Ammon's horn (tissue), 1 donor: Measurements from ENCODE around the gene CYP24A1.

Experiments
- DNase-seq: peaks from one replicate; pipeline ENCODE4 v3.0.0-alpha.2; 2016; ENCODE audit warnings: low spot score

The CYP24A1 gene

DNA sequence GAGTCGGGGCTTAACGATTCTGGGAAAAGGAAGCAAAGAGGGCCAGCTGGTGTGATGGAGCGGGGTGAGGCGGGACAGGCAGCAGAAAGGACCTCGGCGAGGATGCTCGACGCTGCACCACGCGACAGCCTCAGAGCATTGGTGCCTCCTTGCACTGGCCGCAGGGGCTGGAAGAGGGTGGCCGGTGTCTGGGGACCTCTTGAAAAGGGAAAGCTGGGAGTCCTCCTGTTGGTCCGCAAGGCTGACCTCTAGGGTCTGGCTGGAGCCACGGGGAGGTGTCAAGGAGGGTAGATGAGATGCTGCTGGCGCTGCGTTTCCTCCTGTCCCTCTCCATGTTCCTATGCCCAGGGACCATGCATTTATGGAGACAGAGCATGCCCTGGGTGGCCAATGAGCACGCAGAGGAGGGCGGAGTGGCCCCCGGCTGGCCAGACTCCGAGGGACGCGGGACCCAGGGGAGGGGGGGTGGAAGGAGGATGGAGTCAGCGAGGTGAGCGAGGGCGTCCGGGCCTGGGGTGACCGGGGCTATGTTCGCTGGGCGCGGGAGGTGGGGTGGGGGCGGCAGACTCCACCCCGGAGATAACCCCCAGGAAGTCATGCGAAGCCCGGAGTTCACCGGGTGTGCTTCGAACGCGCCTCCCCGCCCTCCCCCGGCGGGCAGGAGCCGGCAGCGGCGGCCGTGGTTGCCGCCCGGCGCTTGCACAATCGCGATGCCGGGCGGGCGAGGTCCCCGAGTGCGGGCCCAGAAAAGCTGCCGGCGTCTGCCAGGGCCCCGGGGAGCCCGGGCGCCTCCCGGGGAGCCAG lies at the start of gene CYP24A1:
TSS of gene CYP24A1 (minus strand) at position 334 of the 804 bp plus-strand sequence. CDS start 407 bp downstream, outside the sequence.
- DNase-seq = no peak

DNA sequence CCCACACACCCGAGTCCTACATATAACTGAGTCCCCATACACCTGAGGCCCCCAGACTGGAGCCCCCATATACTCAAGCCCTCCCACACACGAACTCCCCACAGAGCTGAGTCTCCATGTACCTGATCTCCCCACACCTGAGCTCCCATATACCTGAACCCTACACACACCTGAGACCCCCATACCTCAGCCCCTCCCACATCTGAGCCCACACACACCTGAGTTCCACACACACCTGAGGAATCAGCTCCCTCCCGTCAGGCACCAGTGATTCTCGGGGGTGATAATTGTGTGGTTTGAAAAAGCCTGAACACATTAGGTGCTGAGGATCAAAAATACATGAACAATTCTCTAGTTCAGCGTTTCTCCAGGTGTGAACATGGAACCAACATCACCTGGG lies 49.5 kb upstream of the CYP24A1 start:
- no peak for DNase-seq

DNA sequence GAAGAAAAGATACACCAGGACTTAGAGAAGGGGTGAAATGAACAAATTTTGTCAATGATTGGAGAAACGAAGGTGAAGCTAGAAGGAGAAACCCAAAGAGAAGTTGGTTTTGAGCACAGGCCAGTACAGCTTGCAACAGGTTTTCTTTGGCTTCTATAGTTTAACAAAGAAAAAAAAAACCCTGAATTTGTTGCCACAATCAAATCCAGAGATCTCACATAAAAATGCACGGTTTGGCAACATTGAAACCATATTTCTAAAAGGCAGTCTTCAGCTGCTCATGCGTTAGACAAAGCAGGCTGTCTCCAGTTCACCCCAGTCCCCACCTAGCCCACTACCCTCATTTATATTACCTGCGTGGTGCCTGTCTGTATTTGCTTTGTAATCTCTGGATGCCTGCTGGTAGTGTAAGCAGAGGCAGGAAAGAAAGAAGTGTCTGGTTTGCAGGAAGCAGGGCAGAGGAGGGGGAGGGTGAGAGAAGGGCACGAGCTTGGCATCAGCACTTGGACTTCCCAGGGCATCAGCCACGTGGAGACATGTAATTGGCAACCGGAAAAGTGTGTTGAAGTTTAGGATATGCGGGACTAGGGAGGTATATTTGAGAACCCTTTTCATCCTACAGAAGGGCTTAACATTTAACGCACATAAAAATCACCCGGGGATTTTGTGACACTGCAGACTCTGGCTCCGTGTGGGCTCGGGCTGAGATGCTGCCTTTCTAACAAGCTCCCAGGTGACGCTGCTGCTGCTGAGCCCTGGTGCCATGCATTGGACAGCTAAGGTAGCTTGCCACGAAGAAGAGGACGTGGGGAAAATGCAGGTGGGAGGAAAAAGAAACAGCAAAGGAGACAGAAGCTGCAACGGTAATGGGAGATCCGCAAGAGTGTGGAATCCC lies 48.5 kb upstream of the CYP24A1 start:
- DNase-seq = no peak

DNA sequence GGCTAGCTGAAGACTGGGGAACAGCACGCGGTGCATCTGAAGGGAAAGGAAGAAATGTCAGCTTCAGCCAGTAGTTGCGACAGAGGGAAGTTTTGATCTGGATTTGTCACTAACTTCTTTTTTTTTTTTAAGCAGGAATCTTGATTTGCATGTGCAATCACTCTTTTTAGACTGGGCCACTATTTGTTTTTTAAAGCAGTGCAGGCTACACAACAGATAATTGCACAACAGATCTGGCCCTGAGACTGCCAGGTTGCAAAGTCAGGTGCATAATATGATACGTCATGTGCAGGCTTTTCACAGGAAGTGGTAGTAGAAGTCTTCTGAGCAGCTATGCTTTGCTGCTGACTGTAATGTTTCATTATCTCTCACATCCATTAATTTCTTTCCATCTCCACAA lies 47.6 kb upstream of the CYP24A1 start:
- no peak for DNase-seq

DNA sequence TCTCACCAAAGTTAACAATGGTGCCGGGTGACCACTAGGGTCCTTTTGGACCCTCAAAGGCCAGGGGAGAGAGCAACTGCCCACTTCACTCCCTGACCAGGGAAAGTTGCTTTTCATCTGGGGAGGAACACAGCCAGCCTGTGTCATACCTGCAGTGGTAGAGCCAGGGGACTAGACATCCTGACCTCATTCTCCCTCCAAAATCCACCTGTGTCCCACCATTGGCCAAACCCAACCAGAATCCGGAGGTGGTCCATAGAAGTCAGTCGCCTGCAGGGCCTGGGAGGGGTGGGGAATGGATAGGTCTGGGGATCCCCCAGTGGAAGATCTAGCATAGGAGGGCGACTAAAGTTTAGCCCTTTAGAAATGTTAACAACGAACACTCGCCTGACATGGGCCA lies 46.9 kb upstream of the CYP24A1 start:
- DNase-seq = no peak

DNA sequence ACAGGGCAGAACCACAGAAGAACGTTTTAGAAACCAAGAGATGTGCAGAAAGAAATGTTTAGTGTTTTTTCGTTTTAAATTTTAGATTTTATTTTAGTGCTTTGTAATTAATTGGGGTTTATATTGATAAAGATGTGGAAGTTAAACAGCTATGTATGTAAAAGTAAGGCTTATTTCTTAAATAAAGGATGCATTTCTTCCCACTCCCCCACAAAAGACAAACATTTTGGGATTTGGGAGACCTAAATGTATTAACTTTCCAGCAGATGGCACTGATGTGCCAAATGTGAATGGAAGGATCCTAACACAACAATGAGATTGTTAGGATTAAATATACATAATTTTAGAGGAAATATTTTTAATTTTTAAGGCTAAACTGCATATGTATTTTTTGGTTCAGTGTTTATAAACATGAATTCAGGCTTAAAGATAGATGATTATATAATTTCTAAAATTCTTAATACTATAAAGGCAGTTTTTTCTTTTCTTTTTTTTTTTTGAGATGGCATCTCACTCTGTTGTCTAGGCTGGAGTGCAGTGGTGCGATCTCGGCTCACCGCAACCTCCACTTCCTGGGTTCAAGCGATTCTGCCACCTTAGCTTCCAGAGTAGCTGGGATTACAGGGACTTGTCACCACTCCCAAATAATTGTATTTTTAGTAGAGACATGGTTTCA lies 46.1 kb upstream of the CYP24A1 start:
- peak; percentile 48 for DNase-seq

DNA sequence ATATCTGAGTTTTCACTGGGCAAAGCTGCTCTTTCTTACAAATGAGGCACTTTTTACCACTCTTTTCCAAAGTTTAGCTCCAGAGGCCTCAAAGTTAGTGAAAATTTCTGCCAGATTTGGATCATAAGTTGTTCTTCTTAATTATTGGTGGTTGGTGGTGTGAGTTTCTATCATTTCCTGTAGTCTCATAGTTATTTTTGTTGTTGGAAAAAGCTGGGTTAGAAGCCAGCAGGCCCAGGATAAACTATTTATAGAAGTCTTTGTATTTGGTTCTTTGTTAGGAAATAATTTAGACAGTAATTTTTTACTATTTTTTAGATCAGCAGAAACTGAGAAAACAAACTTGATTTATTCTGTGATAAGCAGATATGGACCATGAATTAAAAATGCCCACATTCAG lies 44.7 kb upstream of the CYP24A1 start:
- DNase-seq = no peak

DNA sequence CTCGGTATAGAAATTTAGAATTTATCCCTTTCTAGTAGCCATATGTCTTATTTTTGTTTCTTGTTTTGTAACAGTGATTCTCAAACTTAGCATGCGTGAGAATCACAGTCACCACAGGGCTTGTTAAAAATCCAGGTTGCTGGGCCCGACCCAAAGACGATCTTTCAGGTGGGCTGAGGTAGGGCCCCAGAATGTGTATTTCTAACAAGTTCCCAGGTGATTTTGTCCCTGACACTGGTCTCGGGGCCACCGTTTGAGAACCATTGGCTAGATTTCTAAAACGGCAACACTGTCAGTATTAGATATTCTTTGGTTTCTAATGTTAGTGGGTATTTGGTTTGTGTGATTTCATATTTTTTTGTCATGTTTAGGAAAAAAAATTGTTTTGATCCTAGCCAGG lies 44.0 kb upstream of the CYP24A1 start:
- DNase-seq = no peak

DNA sequence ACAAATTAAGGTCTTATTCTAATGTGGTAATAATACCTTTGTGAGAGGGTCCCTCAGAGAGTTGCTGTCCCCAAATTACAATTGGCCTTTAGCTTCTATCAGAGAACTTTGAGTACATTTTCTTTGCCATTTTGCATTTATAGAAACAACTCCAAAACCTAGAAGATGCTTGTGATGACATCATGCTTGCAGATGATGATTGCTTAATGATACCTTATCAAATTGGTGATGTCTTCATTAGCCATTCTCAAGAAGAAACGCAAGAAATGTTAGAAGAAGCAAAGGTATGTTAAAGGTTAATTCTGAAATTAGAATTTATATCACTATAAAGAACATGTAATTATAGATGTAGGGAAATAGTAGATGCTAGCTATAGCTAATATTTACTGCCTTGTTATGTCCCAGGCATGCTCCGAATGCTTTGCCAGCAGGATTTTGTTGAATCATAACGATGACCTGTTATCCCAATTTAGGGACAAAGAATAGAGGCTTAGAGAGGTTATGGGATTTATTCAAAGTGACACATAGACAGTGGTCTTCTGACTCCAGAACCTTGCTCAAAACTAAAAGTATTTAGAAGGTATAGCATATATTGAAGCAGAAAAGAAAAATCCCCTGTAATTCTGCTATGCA lies 41.5 kb upstream of the CYP24A1 start:
- DNase-seq = no peak

DNA sequence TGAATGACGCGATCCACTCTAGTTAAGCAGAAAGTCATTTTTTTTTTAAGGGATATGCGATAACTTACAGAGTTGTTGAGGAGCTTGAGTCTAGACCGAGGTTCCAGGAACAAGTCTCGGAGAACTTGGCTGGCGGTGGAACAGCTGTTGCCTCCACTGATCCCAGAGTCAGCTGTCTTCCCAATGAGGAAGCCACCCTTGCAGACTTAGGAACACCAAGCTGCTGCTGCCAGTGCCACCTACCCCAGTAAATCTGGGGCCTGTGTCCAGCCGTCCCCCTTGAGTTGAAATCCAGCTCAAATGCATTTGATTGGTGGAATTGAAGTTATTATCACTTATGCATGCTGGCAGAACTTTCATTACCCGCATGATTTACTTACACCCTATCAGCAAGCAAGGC lies 40.8 kb upstream of the CYP24A1 start:
- DNase-seq = no peak

DNA sequence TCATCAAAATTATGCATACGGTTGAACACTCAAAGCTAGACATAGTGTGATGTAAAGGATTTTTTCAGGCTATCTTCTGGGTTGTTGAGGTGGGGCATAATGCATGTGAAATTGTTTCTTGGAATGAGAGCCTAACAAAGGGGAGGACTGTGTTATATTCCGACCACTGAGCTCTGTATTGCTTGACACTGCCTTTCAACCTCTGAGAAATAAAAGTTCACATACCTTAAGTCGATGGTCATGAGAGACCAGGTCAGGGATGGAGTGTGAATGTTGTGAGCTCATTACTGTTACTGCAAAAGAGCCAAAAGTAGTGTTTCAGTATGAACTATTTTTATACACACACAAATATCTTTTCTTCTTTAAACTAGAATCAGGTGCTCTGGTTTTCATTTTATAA lies 39.1 kb upstream of the CYP24A1 start:
- DNase-seq = no peak

DNA sequence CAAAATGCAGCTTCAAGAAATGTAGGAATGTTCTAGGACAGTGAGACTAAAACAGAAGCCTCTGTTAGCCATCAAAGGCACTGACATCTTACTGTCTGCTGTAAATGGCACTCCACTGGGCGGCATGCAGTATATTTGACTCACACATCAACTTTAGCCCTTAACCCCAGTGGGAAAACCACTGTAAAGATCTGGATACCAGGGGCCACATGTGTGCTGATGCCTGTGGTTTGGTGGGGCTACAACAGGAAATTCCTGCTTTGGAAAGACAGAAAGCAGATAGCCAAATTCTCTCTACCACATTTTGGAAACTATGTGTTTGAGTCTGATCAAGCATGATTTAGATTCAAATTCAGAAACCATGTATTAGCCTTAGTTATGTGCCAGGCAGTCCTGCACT lies 38.4 kb upstream of the CYP24A1 start:
- no peak for DNase-seq

DNA sequence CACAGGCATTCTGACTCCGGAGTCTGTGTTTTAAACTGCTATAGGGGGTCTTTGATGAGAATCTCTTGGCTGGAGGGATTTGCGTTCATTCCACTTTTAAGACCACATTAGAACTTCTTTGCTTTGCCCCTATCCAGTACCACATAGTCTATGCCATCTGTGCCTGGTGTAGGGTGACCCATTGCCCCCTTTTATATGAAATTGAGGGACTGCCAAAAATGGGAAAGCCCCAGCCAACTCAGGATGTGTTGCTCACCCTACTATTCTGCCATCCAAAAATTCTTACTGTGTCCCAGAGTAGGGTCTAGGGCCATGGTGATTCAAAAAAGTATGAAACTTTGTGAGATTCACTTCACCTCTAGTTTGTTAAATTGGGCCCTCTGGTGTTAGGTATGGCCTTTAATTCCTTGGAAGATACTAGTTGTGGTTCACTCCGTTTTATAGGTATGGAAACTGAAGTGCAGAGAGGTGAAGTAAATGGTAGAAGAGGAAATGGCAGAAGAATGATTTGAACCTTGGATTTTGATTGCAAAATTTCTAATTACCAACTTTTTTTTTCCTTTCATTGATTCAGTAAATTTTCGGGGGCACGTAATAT lies 35.5 kb upstream of the CYP24A1 start:
- DNase-seq = no peak

DNA sequence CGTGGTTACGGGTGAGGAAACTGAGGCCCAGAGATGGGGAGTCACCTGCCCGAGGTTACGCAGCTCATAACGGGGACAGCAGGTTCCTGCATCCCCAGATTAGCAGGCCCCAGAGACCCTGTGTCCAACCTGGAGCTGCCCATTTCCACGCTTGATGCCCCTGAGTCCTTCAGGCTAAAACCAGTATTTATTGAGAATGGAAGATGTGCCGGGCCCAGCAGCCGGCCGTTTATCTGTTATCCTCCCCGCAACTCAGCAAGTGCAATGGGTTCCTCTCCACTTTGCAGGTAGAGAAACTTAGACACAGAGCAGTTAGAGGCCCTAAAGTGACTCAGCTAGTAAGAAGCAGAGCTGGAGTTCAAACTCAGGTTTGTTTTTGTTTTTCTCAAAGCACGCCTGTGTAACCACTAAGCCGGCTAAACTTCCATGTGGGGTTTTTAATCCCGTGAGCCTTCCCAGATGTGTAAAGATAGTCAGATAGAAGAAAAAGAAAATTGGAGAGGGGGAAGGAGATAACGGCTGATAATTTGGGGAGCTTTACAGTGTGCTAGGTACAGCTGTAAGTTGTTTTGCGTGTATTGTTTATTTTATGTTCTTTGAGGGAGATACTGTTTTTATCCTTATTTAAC lies 34.9 kb upstream of the CYP24A1 start:
- peak; percentile 49 for DNase-seq

DNA sequence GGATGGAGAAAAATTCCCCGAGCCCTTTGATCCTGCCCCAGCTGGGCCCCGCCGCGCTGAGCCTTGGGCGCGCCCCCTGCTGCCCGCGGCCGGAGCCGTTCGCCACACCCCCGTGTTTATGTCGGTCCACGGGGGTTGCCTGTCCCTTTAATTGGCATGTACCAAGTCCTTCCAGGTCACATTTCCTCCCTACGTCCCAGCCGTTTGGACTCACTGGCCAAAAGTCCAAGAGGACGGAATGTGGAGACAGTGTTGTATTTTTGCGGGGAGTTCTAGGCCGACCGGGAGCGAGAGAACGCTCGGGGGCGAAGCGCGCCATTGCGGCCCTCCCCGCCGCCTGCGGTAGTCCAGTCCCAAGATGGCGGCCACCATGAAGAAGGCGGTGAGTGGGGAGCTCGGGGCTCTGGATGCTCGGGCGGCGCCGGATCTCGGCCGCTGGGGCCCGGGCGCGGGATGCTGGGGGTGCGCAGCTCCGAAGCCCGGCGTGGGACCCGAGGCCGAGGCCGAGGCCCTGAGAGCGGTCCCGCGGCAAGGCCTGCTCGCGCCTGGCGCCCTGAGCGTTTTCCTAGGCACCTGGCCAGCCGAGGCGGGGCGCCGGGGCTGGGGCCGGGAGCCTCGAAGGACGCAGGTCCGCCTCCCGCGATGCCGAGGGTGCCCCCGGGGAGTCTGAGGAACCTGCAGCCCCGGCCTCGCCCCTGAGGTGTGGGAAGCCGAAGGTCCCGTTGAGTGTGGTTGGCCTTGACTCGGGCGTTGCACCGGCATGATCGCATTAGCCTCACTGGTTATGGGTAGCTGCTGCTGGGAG lies 34.2 kb upstream of the CYP24A1 start, which contains the start of gene PFDN4:
TSS of gene PFDN4 (plus strand) at position 345 of the 805 bp plus-strand sequence. CDS start at position 359, 14 bp downstream.
- peak; percentile 86 for DNase-seq

DNA sequence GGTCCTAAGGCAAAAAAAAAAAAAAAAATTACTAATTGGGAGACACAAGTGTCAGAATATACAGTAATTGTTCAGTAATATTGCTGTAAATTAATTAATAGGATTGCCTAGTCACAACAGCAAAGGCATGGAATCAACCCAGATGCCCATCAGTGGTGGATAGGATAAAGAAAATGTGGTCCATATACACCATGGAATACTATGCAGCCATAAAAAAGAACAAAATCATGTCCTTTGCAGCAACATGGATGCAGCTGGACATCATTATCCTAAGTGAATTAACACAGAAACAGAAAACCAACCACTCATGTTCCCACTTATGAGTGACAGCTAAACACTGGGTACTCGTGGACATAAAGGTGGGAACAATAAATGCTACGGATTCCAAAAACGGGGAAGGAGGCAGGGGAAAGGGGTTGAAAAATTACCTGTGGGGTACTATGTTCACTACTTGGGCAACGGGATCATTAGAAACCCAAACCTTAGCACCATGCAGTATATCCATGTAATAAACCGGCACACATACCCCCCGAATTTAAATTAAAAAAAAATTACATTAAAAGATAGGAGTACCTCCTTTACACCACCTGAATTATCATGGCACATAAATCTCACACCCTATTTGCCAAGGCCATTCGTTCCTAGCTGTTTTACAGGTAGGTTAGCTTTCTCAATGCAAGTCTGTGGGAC lies 33.4 kb upstream of the CYP24A1 start:
- no peak for DNase-seq

DNA sequence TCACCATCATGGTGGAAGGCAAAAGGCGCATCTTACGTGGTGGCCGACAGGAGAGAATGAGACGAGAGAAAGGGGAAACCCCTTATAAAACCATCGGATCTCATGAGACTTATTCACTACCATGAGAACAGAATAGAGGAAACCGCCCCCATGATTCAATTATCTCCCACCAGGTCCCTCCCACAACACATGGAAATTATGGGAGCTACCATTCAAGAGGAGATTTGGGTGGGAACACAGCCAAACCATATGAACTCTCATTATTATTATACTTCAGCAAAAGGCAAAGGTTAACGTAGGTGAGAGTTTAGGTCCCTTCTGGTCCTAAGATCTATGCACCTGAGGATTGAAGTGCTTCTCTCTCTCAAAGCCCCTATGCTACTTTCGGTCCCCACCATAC lies 31.7 kb upstream of the CYP24A1 start:
- DNase-seq = no peak

DNA sequence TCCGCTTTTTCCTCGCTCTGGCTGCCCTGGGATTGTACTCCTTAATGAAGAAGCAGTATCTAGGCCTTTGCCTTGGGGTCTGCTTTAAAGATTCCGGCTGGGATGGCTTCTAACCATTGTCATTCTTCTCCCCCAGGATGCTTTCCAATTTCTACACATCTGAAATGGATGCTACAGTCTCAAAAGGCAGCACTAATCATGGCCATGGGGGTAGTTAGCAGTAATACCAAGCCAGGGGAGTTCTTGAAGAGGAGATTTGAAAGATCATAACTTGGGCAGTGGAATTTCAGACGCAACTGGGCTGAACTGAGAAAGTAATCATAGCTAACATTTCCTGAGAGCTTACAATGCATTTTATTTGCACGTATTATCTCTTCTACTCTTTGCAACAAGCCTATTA lies 30.7 kb upstream of the CYP24A1 start:
- no peak for DNase-seq

DNA sequence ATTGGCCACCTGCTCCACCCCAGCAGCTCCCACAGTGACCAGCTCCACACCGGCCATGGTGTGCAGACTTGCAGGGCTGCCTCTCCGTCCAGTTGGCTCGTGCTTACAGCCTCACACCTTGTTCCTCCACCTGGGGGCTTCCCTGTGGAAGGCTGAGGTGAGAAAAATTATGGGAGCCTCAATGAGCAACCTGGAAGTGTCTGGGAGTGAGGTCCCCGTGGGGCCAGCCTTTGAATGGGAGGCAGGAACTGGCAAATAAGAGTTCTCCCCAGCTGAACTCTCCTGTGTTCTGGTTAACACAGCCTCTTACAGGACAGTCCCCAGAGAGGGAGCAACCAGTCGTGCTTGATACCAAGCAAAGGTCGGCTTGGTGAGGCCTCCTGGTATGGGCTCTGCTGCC lies 30.3 kb upstream of the CYP24A1 start:
- DNase-seq = no peak

DNA sequence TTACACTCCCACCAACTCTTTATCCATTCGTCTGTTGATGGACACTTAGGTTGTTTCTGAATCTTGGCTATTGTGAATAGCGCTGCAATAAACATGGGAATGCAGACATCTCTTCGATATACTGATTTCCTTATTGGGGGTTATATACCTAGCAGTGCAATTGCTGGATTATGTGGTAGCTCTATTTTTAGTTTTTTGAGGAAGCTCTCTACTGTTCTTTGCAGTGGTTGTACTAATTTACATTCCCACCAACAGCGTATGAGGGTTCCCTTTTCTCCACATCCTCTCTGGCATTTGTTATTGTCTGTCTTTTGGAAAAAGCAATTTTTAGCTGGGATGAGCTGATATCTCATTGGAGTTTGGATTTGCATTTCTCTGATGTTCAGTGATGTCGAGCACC lies 29.5 kb upstream of the CYP24A1 start:
- DNase-seq = no peak
